Upper lobe of left lung (tissue), 6 donors: Measurements from ENCODE around the gene ARFGAP2. TPM values are rescaled to one million over a fixed set of nuclear protein-coding genes. Genes with fewer than 3 reads are reported as not detected.

Experiments
- ATAC-seq, 2 donors: fragments of 200-7000 bp; cut with Tn5 transposase; one replicate each; pipeline ENCODE4 v1.9.1; 2022; ENCODE audit warnings: mild to moderate bottlenecking in 2 of 2, moderate library complexity in 2 of 2; ENCODE audit not compliant: low FRiP score in 2 of 2
- DNase-seq, 2 donors: peaks; one replicate each; pipeline ENCODE4 v3.0.0-alpha.2; 2019 to 2020
- H3K27ac ChIP-seq, 4 donors: fragments of 200-600 bp; sonication (generic); one replicate each; pipeline ENCODE4 v1.5.1; 2016 to 2019
- H3K27me3 ChIP-seq, 4 donors: fragments of 200-600 bp; sonication (generic); one replicate each; pipeline ENCODE4 v1.5.1; 2017 to 2019
- H3K36me3 ChIP-seq, 4 donors: fragments of 200-600 bp; sonication (generic); one replicate each; pipeline ENCODE4 v1.5.1; 2016 to 2019
- H3K4me1 ChIP-seq, 4 donors: fragments of 200-600 bp; sonication (generic); one replicate each; pipeline ENCODE4 v1.5.1; 2018 to 2019
- H3K4me3 ChIP-seq, 4 donors: fragments of 200-600 bp; sonication (generic); one replicate each; pipeline ENCODE4 v1.5.1; 2017 to 2019; ENCODE audit warnings: mild to moderate bottlenecking in 2 of 4, moderate library complexity in 1 of 4
- H3K9me3 ChIP-seq, 4 donors: fragments of 200-600 bp; sonication (generic); one replicate each; pipeline ENCODE4 v1.5.1; 2018 to 2019
- CTCF ChIP-seq, 6 experiments: fragments of 450-650 bp in 4 of 6; fragments of 200-600 bp in 2 of 6; sonication (generic) in 2 of 6; IDR thresholded peaks; one replicate each; pipeline ENCODE4 v1.5.1; 2016 to 2019; ENCODE audit warnings: antibody characterized with exemption in 6 of 6
- EP300 ChIP-seq, 4 donors: sonication (generic); formaldehyde crosslinking; IDR thresholded peaks; one replicate each; pipeline ENCODE4 v1.5.1; 2017; ENCODE audit warnings: antibody characterized with exemption in 4 of 4, control low read depth in 2 of 4
- POLR2A ChIP-seq, 4 donors: fragments of 450-650 bp; IDR thresholded peaks; one replicate each; pipeline ENCODE4 v1.5.1; 2016 to 2017; ENCODE audit warnings: antibody characterized with exemption in 4 of 4, mild to moderate bottlenecking in 2 of 4
- POLR2AphosphoS5 ChIP-seq, 2 donors: sonication (generic); formaldehyde crosslinking; IDR thresholded peaks; one replicate each; pipeline ENCODE4 v1.5.1; 2017; ENCODE audit warnings: antibody characterized with exemption in 2 of 2
- whole genome bisulfite sequencing, 2 donors: methylation state at CpG; one replicate each; pipeline ENCODE4 v1.1.5; 2017 to 2018; 5-methylcytosine and 5-hydroxymethylcytosine counted together
- total RNA-seq, 6 donors: library from RNA; depleted of rRNA in 4 of 6; stranded (reverse); fragments of >200 nt in 4 of 6; gene quantifications; one replicate each; pipeline versions ENCODE4 v1.1.0 to v1.2.1, GENCODE V29; 2016 to 2021
- donor health status: DM: no; HTN: no; CAD: no; lungs with moderate emphysema.
- donor health status: DM: no; HTN: yes; CAD: no; lungs with severe emphysema.

ARFGAP2 gene
- total RNA-seq, 6 donors from 2014 or later: 93.6 to 257 (median 110) TPM

- H3K9me3 ChIP-seq: no peaks in the 10 kb centered on the region
- no peak overlapping the region for H3K27ac ChIP-seq
- H3K36me3 ChIP-seq: peaks cover 0 to 12% (median 4%) of the 10 kb centered on the region in 4 donors
- 81 to 91% methylated on average over 3 of the region's 3 CpGs for WGBS, 2 donors
- H3K4me1 ChIP-seq: no peaks in the 10 kb centered on the region
- no peaks in the 10 kb centered on the region for H3K27me3 ChIP-seq
- ATAC-seq (peak in 1 of 2 donors; percentile 35), DNase-seq (no peak)
- TF ChIP-seq POLR2A (IDR thresholded peaks at IDR 0.05) (no peak), CTCF (IDR thresholded peaks at IDR 0.05) (no peak), POLR2AphosphoS5 (IDR thresholded peaks at IDR 0.05) (no peak), EP300 (IDR thresholded peaks at IDR 0.05) (no peak)
- H3K4me3 ChIP-seq: no peak overlapping the region
Observed at GRCh38 chr11:47136327-47136726, 40.4 kb downstream of the ARFGAP2 start.

- H3K9me3 ChIP-seq: no peaks in the 10 kb centered on the region
- no peak overlapping the region for H3K27ac ChIP-seq
- H3K27me3 ChIP-seq: no peaks in the 10 kb centered on the region
- DNase-seq (no peak), ATAC-seq (no peak)
- H3K4me3 ChIP-seq: no peak overlapping the region
- no peaks in the 10 kb centered on the region for H3K4me1 ChIP-seq
- TF ChIP-seq EP300 (IDR thresholded peaks at IDR 0.05) (no peak), POLR2A (IDR thresholded peaks at IDR 0.05) (no peak), POLR2AphosphoS5 (IDR thresholded peaks at IDR 0.05) (no peak), CTCF (IDR thresholded peaks at IDR 0.05) (no peak)
- H3K36me3 ChIP-seq: peaks cover 0 to 8% (median 3%) of the 10 kb centered on the region in 4 donors
- WGBS, 2 donors: 90 to 92% methylated on average over 1 of the region's 1 CpG
Observed at GRCh38 chr11:47132981-47133380, 43.7 kb downstream of the ARFGAP2 start.

DNA sequence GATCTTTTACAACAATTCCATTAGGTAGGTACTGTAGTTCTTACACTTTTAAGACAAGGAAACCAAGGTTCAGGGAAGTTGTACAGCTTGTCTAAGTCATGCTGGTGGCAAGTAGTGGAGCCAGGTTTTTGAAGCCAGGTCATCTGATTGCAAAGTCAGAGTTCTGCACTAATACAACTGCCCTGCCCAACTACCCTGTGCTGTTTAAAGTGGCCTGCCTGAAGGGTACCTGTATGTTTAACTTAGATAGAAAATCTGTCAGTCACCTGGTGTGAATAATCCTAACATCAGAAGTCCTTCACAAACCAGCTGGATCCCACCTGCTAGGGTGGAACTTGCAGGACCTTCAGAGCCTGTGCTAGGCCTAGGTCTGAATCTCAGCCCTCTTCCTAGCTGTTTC is 44.2 kb downstream of the ARFGAP2 start:
- no peak overlapping the region for H3K4me3 ChIP-seq
- no peak for DNase-seq
- H3K27ac ChIP-seq: no peak overlapping the region
- H3K4me1 ChIP-seq: no peaks in the 10 kb centered on the region
- ATAC-seq: no peak
- no peaks in the 10 kb centered on the region for H3K27me3 ChIP-seq
- peaks cover 0 to 3% (median under 1%) of the 10 kb centered on the region in 4 donors for H3K36me3 ChIP-seq
- H3K9me3 ChIP-seq: no peaks in the 10 kb centered on the region
- no peak for TF ChIP-seq POLR2A (IDR thresholded peaks at IDR 0.05)
- TF ChIP-seq EP300 (IDR thresholded peaks at IDR 0.05): no peak
- no peak for TF ChIP-seq CTCF (IDR thresholded peaks at IDR 0.05)
- no peak for TF ChIP-seq POLR2AphosphoS5 (IDR thresholded peaks at IDR 0.05)

DNA sequence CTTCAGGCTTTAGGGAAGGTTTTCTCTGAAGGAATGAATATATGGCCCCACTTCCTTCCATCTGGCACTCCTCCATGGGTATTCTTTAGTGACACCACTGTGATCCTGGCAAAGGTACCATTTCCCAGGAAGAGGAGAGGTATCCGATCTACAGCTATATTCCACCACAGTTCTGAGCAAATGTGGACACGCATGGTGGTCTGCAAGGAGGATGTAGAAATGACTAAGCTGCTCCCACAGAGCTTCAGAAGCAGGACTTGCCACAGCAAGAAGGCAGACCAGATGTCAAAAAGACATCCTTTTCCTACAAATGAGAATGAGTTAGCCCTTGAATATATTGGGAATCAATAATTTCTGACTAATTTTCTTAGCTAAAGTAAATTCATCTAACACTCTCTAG is 45.5 kb downstream of the ARFGAP2 start:
- TF ChIP-seq POLR2AphosphoS5 (IDR thresholded peaks at IDR 0.05) (no peak), EP300 (IDR thresholded peaks at IDR 0.05) (no peak), CTCF (IDR thresholded peaks at IDR 0.05) (no peak), POLR2A (IDR thresholded peaks at IDR 0.05) (no peak)
- Histone ChIP-seq H3K27ac (no peak overlapping the region), H3K27me3 (no peaks in the 10 kb centered on the region), H3K36me3 (no peaks in the 10 kb centered on the region), H3K4me1 (no peaks in the 10 kb centered on the region), H3K9me3 (no peaks in the 10 kb centered on the region), H3K4me3 (no peak overlapping the region)
- no peak for DNase-seq
- ATAC-seq: no peak
- 92 to 100% methylated on average over 2 of the region's 2 CpGs for WGBS, 2 donors

DNA sequence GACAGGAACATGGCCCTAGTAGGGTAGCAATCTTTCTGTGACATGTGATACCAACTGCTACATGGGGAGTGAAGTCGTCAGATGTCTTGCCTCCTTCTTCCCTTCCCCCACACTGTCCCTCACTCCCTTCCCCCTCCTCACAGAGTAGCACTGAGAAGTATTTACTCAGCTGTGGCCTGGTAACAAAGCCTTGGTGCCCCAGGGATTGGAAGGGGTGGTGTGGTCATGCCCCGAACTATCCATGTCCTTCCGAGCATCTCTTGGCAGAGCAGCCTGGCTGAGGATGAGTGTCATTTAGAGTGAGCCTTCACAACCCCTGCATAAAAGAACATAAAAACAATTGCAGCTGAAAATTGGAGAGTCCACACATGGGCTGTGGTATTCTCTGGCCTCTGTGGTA is 46.1 kb downstream of the ARFGAP2 start:
- H3K9me3 ChIP-seq: no peaks in the 10 kb centered on the region
- no peak overlapping the region for H3K27ac ChIP-seq
- TF ChIP-seq POLR2AphosphoS5 (IDR thresholded peaks at IDR 0.05) (no peak), EP300 (IDR thresholded peaks at IDR 0.05) (no peak), CTCF (IDR thresholded peaks at IDR 0.05) (no peak), POLR2A (IDR thresholded peaks at IDR 0.05) (no peak)
- WGBS, 2 donors: 83 to 85% methylated on average over 3 of the region's 3 CpGs
- ATAC-seq: no peak
- H3K36me3 ChIP-seq: no peaks in the 10 kb centered on the region
- H3K27me3 ChIP-seq: no peaks in the 10 kb centered on the region
- DNase-seq: no peak
- no peak overlapping the region for H3K4me3 ChIP-seq
- no peaks in the 10 kb centered on the region for H3K4me1 ChIP-seq
